Measurements from ENCODE around the gene PFKFB4.

The PFKFB4 gene

GRCh38 chr3:48593337-48593736 lies 36.7 kb upstream of the PFKFB4 start:
- H3K27me3 ChIP-seq (ENCODE audit: insufficient read depth, poor library complexity, severe bottlenecking), result peaks cover 23% of the 10 kb centered on the region
- DNase-seq (ENCODE audit: low read depth in 1 of 2, low spot score in 1 of 2), result no peak
- TF ChIP-seq, protein P1, sequence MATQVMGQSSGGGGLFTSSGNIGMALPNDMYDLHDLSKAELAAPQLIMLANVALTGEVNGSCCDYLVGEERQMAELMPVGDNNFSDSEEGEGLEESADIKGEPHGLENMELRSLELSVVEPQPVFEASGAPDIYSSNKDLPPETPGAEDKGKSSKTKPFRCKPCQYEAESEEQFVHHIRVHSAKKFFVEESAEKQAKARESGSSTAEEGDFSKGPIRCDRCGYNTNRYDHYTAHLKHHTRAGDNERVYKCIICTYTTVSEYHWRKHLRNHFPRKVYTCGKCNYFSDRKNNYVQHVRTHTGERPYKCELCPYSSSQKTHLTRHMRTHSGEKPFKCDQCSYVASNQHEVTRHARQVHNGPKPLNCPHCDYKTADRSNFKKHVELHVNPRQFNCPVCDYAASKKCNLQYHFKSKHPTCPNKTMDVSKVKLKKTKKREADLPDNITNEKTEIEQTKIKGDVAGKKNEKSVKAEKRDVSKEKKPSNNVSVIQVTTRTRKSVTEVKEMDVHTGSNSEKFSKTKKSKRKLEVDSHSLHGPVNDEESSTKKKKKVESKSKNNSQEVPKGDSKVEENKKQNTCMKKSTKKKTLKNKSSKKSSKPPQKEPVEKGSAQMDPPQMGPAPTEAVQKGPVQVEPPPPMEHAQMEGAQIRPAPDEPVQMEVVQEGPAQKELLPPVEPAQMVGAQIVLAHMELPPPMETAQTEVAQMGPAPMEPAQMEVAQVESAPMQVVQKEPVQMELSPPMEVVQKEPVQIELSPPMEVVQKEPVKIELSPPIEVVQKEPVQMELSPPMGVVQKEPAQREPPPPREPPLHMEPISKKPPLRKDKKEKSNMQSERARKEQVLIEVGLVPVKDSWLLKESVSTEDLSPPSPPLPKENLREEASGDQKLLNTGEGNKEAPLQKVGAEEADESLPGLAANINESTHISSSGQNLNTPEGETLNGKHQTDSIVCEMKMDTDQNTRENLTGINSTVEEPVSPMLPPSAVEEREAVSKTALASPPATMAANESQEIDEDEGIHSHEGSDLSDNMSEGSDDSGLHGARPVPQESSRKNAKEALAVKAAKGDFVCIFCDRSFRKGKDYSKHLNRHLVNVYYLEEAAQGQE (IDR thresholded peaks at IDR 0.05; ENCODE audit: insufficient replicate concordance, low read depth), result no peak
- TF ChIP-seq, protein P2, sequence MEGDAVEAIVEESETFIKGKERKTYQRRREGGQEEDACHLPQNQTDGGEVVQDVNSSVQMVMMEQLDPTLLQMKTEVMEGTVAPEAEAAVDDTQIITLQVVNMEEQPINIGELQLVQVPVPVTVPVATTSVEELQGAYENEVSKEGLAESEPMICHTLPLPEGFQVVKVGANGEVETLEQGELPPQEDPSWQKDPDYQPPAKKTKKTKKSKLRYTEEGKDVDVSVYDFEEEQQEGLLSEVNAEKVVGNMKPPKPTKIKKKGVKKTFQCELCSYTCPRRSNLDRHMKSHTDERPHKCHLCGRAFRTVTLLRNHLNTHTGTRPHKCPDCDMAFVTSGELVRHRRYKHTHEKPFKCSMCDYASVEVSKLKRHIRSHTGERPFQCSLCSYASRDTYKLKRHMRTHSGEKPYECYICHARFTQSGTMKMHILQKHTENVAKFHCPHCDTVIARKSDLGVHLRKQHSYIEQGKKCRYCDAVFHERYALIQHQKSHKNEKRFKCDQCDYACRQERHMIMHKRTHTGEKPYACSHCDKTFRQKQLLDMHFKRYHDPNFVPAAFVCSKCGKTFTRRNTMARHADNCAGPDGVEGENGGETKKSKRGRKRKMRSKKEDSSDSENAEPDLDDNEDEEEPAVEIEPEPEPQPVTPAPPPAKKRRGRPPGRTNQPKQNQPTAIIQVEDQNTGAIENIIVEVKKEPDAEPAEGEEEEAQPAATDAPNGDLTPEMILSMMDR (IDR thresholded peaks at IDR 0.05; ENCODE audit: insufficient read depth, low read length), result no peak
- TF ChIP-seq GABPA (IDR thresholded peaks at IDR 0.05; ENCODE audit: low read depth) (no peak), POLR2AphosphoS5 (IDR thresholded peaks at IDR 0.05; ENCODE audit: low read depth) (no peak), SPI1 (IDR thresholded peaks at IDR 0.05; ENCODE audit: borderline replicate concordance, low read depth) (no peak)
- H3K4me3 ChIP-seq (replicated peaks; ENCODE audit: insufficient read depth, low read length), result no peak overlapping the region
- no peak overlapping the region for H3K27ac ChIP-seq (replicated peaks)

DNA sequence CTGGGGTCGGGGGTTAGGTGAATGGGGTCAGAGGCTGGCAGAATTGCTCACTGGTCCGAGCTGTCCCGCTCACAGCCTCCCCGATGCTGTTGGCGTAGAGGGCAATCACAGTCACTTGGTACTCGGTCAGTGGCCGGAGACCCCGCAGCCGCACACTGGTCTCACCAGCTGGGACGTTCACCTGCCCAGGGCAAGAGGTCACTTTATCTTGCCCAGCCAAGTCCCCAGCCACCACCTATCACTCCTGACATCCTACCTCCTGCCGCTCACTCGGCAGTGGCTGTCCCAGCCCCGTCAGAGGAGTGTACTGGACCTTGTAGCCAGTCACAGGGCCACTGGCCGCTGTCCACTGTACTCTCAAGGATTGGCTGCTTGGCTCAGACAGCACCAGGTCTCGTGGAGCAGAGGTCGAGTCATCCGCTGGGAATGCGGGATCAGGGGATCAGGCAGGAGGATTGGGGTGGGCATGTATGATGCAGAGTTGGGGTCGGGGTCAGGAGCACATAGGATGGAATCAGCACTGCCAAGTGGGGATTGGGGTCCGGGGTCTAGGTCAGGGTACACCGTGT lies 36.0 kb upstream of the PFKFB4 start:
- Histone ChIP-seq H3K4me3 (replicated peaks; ENCODE audit: insufficient read depth, low read length) (no peak overlapping the region), H3K27ac (replicated peaks) (no peak overlapping the region), H3K27me3 (ENCODE audit: insufficient read depth, poor library complexity, severe bottlenecking) (peaks cover 23% of the 10 kb centered on the region)
- TF ChIP-seq SPI1 (IDR thresholded peaks at IDR 0.05; ENCODE audit: borderline replicate concordance, low read depth), result no peak
- TF ChIP-seq, protein P2 (IDR thresholded peaks at IDR 0.05; ENCODE audit: insufficient read depth, low read length), result no peak
- no peak for TF ChIP-seq POLR2AphosphoS5 (IDR thresholded peaks at IDR 0.05; ENCODE audit: low read depth)
- TF ChIP-seq, protein P1 (IDR thresholded peaks at IDR 0.05; ENCODE audit: insufficient replicate concordance, low read depth), result no peak
- TF ChIP-seq GABPA (IDR thresholded peaks at IDR 0.05; ENCODE audit: low read depth), result no peak
- DNase-seq (ENCODE audit: low read depth in 1 of 2, low spot score in 1 of 2), result no peak

GRCh38 chr3:48591886-48592518 lies 35.4 kb upstream of the PFKFB4 start:
- TF ChIP-seq SPI1 (IDR thresholded peaks at IDR 0.05; ENCODE audit: borderline replicate concordance, low read depth) (no peak), GABPA (IDR thresholded peaks at IDR 0.05; ENCODE audit: low read depth) (no peak), POLR2AphosphoS5 (IDR thresholded peaks at IDR 0.05; ENCODE audit: low read depth) (no peak)
- TF ChIP-seq, protein P1 (IDR thresholded peaks at IDR 0.05; ENCODE audit: insufficient replicate concordance, low read depth), result no peak
- TF ChIP-seq, protein P2 (IDR thresholded peaks at IDR 0.05; ENCODE audit: insufficient read depth, low read length), result no peak
- Histone ChIP-seq H3K27me3 (ENCODE audit: insufficient read depth, poor library complexity, severe bottlenecking) (peaks cover 23% of the 10 kb centered on the region), H3K27ac (replicated peaks) (no peak overlapping the region), H3K4me3 (replicated peaks; ENCODE audit: insufficient read depth, low read length) (no peak overlapping the region)
- DNase-seq (ENCODE audit: low read depth in 1 of 2, low spot score in 1 of 2), result no peak
